Endodermal cell (in vitro differentiated cells): ENCODE results near the gene PDHX. TPM values are rescaled to one million over a fixed set of nuclear protein-coding genes. Genes with fewer than 3 reads are reported as not detected.

ENCODE experiments used
- DNase-seq: peaks from one replicate; pipeline ENCODE4 v3.0.0-alpha.2; 2017
- H3K27ac ChIP-seq: 2 replicates; pipeline ENCODE4 v1.5.1; 2013; ENCODE audit warnings: mild to moderate bottlenecking, low read depth, low read length, moderate library complexity
- H3K27me3 ChIP-seq: 2 replicates; pipeline ENCODE4 v1.6.1; 2013; ENCODE audit warnings: mild to moderate bottlenecking, low read length, moderate library complexity; ENCODE audit not compliant: insufficient read depth, control insufficient read depth, poor library complexity, severe bottlenecking
- H3K36me3 ChIP-seq: 2 replicates; pipeline ENCODE4 v1.7.0; 2013; ENCODE audit warnings: mild to moderate bottlenecking, low read length, moderate library complexity; ENCODE audit not compliant: control insufficient read depth, insufficient read depth
- H3K4me1 ChIP-seq: one replicate; pipeline ENCODE4 v1.7.0; 2013; ENCODE audit warnings: low read length; ENCODE audit not compliant: control insufficient read depth, insufficient read depth
- H3K4me3 ChIP-seq: 2 replicates; pipeline ENCODE4 v1.5.1; 2013; ENCODE audit warnings: mild to moderate bottlenecking, low read length, moderate library complexity
- H3K9ac ChIP-seq: 2 replicates; pipeline ENCODE4 v1.6.1; 2013; ENCODE audit warnings: mild to moderate bottlenecking, low read length, moderate library complexity; ENCODE audit not compliant: poor library complexity, severe bottlenecking; ENCODE audit errors: extremely low read depth
- H3K9me3 ChIP-seq: 2 replicates; pipeline ENCODE4 v1.6.1; 2013; ENCODE audit warnings: mild to moderate bottlenecking, low read length, moderate library complexity; ENCODE audit not compliant: control insufficient read depth
- H3K27ac Mint-ChIP-seq: 2 replicates; pipeline ENCODE4 v1.8.0; 2020; ENCODE audit warnings: mixed read lengths
- H3K27me3 Mint-ChIP-seq: 2 replicates; pipeline ENCODE4 v1.8.0; 2021; ENCODE audit warnings: mild to moderate bottlenecking, mixed read lengths; ENCODE audit not compliant: insufficient read depth
- H3K36me3 Mint-ChIP-seq: 2 replicates; pipeline ENCODE4 v1.8.0; 2020; ENCODE audit warnings: low read depth, mixed read lengths
- H3K4me1 Mint-ChIP-seq: 2 replicates; pipeline ENCODE4 v1.8.0; 2020; ENCODE audit warnings: mixed read lengths
- H3K4me3 Mint-ChIP-seq: 2 replicates; pipeline ENCODE4 v1.8.0; 2020; ENCODE audit warnings: mild to moderate bottlenecking, moderate library complexity, mixed read lengths
- H3K9me3 Mint-ChIP-seq: 2 replicates; pipeline ENCODE4 v1.8.0; 2020; ENCODE audit warnings: mild to moderate bottlenecking, mixed read lengths
- CTCF ChIP-seq: fragments of 200-600 bp; sonication (generic); conservative IDR thresholded peaks from 2 replicates; pipeline ENCODE4 v1.5.0; 2021; ENCODE audit warnings: antibody characterized with exemption, mild to moderate bottlenecking
- WGBS, 2 experiments: methylation state at CpG; one replicate each; pipeline versions ENCODE4 v1.1.5 to v1.1.7; 2013; ENCODE audit warnings: missing lambda C conversion rate in 2 of 2, mixed read lengths in 1 of 2; ENCODE audit not compliant: insufficient coverage in 1 of 2, insufficient read length in 1 of 2; 5-methylcytosine and 5-hydroxymethylcytosine counted together
- total RNA-seq, 2 donors: library from RNA; stranded (reverse); fragmentation: NEBNext Ultra II Directional in 1 of 2; extraction: Animal tissue kit (Norgen Biotek cat#: 25700) in 1 of 2; gene quantifications; 2 replicates in 1 of 2; 3 replicates in 1 of 2; pipeline ENCODE4 v1.2.1, GENCODE V29; 2021

Gene PDHX
- total RNA-seq, 2 donors from 2014 or later: 42.0 to 48.6 TPM

GRCh38 chr11:34997952-34998528 is 81.6 kb downstream of the PDHX start:
- Histone ChIP-seq H3K36me3 (peaks cover 7% of the 10 kb centered on the region), H3K4me1 (no peaks in the 10 kb centered on the region), H3K27me3 (no peaks in the 10 kb centered on the region), H3K27ac (no peak overlapping the region), H3K9ac (no peak overlapping the region), H3K9me3 (no peaks in the 10 kb centered on the region), H3K4me3 (no peak overlapping the region)
- no peaks in the 10 kb centered on the region for H3K4me1 Mint-ChIP-seq
- WGBS, 2 experiments: 90 to 96% methylated on average over 3 of the region's 3 CpGs
- no peak for DNase-seq
- H3K27ac Mint-ChIP-seq: no peak overlapping the region
- no peak overlapping the region for H3K4me3 Mint-ChIP-seq
- no peaks in the 10 kb centered on the region for H3K27me3 Mint-ChIP-seq
- TF ChIP-seq CTCF: peak; percentile 62
- H3K9me3 Mint-ChIP-seq: no peaks in the 10 kb centered on the region
- H3K36me3 Mint-ChIP-seq: no peaks in the 10 kb centered on the region

- WGBS, 2 experiments: 89 to 94% methylated on average over 3 to 4 of the region's 4 CpGs
Measured at GRCh38 chr11:34999453-34999852, 83.0 kb downstream of the PDHX start.

GRCh38 chr11:35003186-35003585 is 86.8 kb downstream of the PDHX start:
- no peaks in the 10 kb centered on the region for H3K9me3 ChIP-seq
- no peak overlapping the region for H3K27ac Mint-ChIP-seq

More at GRCh38 chr11:34999453-34999852, 83.0 kb downstream of the PDHX start:
- Histone ChIP-seq H3K27me3 (no peaks in the 10 kb centered on the region), H3K4me1 (no peaks in the 10 kb centered on the region), H3K36me3 (peaks cover 7% of the 10 kb centered on the region), H3K9ac (no peak overlapping the region), H3K9me3 (no peaks in the 10 kb centered on the region), H3K27ac (no peak overlapping the region), H3K4me3 (no peak overlapping the region)
- no peaks in the 10 kb centered on the region for H3K27me3 Mint-ChIP-seq
- no peaks in the 10 kb centered on the region for H3K4me1 Mint-ChIP-seq
- DNase-seq: no peak
- H3K4me3 Mint-ChIP-seq: no peak overlapping the region
- no peaks in the 10 kb centered on the region for H3K9me3 Mint-ChIP-seq
- no peak overlapping the region for H3K27ac Mint-ChIP-seq
- TF ChIP-seq CTCF: no peak
- no peaks in the 10 kb centered on the region for H3K36me3 Mint-ChIP-seq

More at GRCh38 chr11:35003186-35003585, 86.8 kb downstream of the PDHX start:
- Histone ChIP-seq H3K4me1 (no peaks in the 10 kb centered on the region), H3K27me3 (no peaks in the 10 kb centered on the region), H3K27ac (no peak overlapping the region), H3K9ac (no peak overlapping the region), H3K36me3 (no peaks in the 10 kb centered on the region), H3K4me3 (no peak overlapping the region)
- no peaks in the 10 kb centered on the region for H3K36me3 Mint-ChIP-seq
- no peak for TF ChIP-seq CTCF
- no peak overlapping the region for H3K4me3 Mint-ChIP-seq
- H3K27me3 Mint-ChIP-seq: no peaks in the 10 kb centered on the region
- 0% methylated on average over 1 of the region's 1 CpG for WGBS, 2 experiments
- no peak for DNase-seq
- H3K4me1 Mint-ChIP-seq: peaks cover 23% of the 10 kb centered on the region
- H3K9me3 Mint-ChIP-seq: no peaks in the 10 kb centered on the region
